Mammary epithelial cell (primary cell): ENCODE results near the gene PNLIPRP3.

ENCODE experiments used
- CTCF ChIP-seq, 2 donors: IDR thresholded peaks in 1 of 2; conservative IDR thresholded peaks in 1 of 2; 2 replicates each; pipeline ENCODE4 v1.5.1; 2011 to 2012; ENCODE audit warnings: inconsistent platforms in 2 of 2, low read length in 2 of 2, mild to moderate bottlenecking in 2 of 2, control low read depth in 1 of 2, low read depth in 1 of 2; ENCODE audit not compliant: insufficient read depth in 1 of 2; ENCODE audit errors: extremely low read depth in 1 of 2
- EZH2 ChIP-seq: IDR thresholded peaks from 2 replicates; pipeline ENCODE4 v1.6.1; 2012; ENCODE audit warnings: low read length, inconsistent platforms, borderline replicate concordance

- TF ChIP-seq CTCF (conservative IDR thresholded peaks at IDR 0.05 in 1 of 2, IDR thresholded peaks at IDR 0.05 in 1 of 2; ENCODE audit: extremely low read depth in 1 of 2, insufficient read depth in 1 of 2, low read depth in 1 of 2, low read length in 2 of 2): peak; percentile 56 to 74
- TF ChIP-seq EZH2: no peak
Measured at GRCh38 chr10:116490028-116490662, 62.5 kb downstream of the PNLIPRP3 start.
